Measurements from ENCODE around the gene MED12L. TPM values are rescaled to one million over a fixed set of nuclear protein-coding genes. Genes with fewer than 3 reads are reported as not detected.

MED12L gene
- total RNA-seq, 2 experiments from 2014 or later: 12.6 to 32.7 TPM

- no peak overlapping the region for H3K4me2 ChIP-seq (ENCODE audit: low read length)
- POLR2A ChIA-PET: interaction anchor here (0.6 to 1.4 kb wide), 3 partner anchors 10 to 58 kb away, joined by 3 to 5 read pairs (median 4); no protein-coding TSS in a partner anchor
- H3K4me3 ChIP-seq (ENCODE audit: low read depth, low read length, poor library complexity, severe bottlenecking): no peak overlapping the region
- no peak for DNase-seq (ENCODE audit: low spot score)
- no TSS peak for BruUV-seq (replicated peaks)
- TF ChIP-seq EZH2phosphoT487 (IDR thresholded peaks at IDR 0.05; ENCODE audit: borderline replicate concordance, low read depth, low read length): no peak
- TF ChIP-seq, protein P1, sequence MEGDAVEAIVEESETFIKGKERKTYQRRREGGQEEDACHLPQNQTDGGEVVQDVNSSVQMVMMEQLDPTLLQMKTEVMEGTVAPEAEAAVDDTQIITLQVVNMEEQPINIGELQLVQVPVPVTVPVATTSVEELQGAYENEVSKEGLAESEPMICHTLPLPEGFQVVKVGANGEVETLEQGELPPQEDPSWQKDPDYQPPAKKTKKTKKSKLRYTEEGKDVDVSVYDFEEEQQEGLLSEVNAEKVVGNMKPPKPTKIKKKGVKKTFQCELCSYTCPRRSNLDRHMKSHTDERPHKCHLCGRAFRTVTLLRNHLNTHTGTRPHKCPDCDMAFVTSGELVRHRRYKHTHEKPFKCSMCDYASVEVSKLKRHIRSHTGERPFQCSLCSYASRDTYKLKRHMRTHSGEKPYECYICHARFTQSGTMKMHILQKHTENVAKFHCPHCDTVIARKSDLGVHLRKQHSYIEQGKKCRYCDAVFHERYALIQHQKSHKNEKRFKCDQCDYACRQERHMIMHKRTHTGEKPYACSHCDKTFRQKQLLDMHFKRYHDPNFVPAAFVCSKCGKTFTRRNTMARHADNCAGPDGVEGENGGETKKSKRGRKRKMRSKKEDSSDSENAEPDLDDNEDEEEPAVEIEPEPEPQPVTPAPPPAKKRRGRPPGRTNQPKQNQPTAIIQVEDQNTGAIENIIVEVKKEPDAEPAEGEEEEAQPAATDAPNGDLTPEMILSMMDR (conservative IDR thresholded peaks at IDR 0.05; ENCODE audit: low read length): no peak
- CTCF ChIA-PET (ENCODE audit: unreplicated experiment): no interaction called here
- H3K9me3 ChIP-seq (ENCODE audit: low read length): no peaks in the 10 kb centered on the region
- peaks cover 5% of the 10 kb centered on the region; the same call in 1 of the 2 replicates for H4K20me1 ChIP-seq (ENCODE audit: insufficient read depth, low read length)
- H3K4me1 ChIP-seq (ENCODE audit: insufficient read depth, low read length, poor library complexity, severe bottlenecking): peaks cover 20% of the 10 kb centered on the region
- no peaks in the 10 kb centered on the region for H3K9me2 ChIP-seq (ENCODE audit: insufficient read depth, low read length)
- intact Hi-C loops (cut with micrococcal nuclease; ENCODE audit: unreplicated experiment): no loop called here
- no peaks in the 10 kb centered on the region for H3K79me2 ChIP-seq (ENCODE audit: insufficient read depth, low read depth, low read length)
- no peak overlapping the region for H3K27ac ChIP-seq (ENCODE audit: low read depth, low read length, poor library complexity, severe bottlenecking)
- H2AFZ ChIP-seq (ENCODE audit: low read length): no peak overlapping the region
- no peaks in the 10 kb centered on the region for H3K36me3 ChIP-seq (ENCODE audit: insufficient read depth, low read length)
Observed at GRCh38 chr3:151262871-151263525, 177.5 kb downstream of the MED12L start.

DNA sequence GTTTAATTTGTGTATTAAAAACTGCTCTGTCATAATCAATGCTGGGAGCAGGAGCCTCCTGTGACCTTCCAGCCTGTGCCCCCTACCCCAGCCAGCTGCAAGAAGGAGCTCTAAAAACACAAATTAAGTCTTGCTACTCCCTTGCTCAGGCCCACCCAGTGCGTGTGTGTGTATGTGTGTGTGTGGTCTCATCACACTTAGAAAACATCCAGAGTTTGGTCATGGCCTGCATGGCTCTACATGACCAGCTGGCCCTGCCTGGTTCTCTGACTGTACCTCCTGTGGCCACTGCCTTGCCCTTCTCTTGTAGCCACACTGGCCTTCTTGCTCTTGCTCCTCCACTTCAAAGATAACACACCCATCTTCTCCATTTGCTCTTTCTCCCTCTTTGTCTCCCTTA, 179.1 kb downstream of the MED12L start:
- Histone ChIP-seq H2AFZ (ENCODE audit: low read length) (no peak overlapping the region), H3K4me2 (ENCODE audit: low read length) (no peak overlapping the region), H3K79me2 (ENCODE audit: insufficient read depth, low read depth, low read length) (no peaks in the 10 kb centered on the region), H3K4me1 (ENCODE audit: insufficient read depth, low read length, poor library complexity, severe bottlenecking) (peaks cover 20% of the 10 kb centered on the region), H3K36me3 (ENCODE audit: insufficient read depth, low read length) (no peaks in the 10 kb centered on the region), H4K20me1 (ENCODE audit: insufficient read depth, low read length) (peaks cover 5% of the 10 kb centered on the region; the same call in 1 of the 2 replicates), H3K9me3 (ENCODE audit: low read length) (no peaks in the 10 kb centered on the region), H3K27ac (ENCODE audit: low read depth, low read length, poor library complexity, severe bottlenecking) (no peak overlapping the region), H3K4me3 (ENCODE audit: low read depth, low read length, poor library complexity, severe bottlenecking) (no peak overlapping the region), H3K9me2 (ENCODE audit: insufficient read depth, low read length) (no peaks in the 10 kb centered on the region)
- TF ChIP-seq, protein P1 (conservative IDR thresholded peaks at IDR 0.05; ENCODE audit: low read length): no peak
- no peak for TF ChIP-seq EZH2phosphoT487 (IDR thresholded peaks at IDR 0.05; ENCODE audit: borderline replicate concordance, low read depth, low read length)
- BruUV-seq (replicated peaks): no TSS peak
- intact Hi-C loops (cut with micrococcal nuclease; ENCODE audit: unreplicated experiment): no loop called here
- POLR2A ChIA-PET: no interaction called here
- CTCF ChIA-PET (ENCODE audit: unreplicated experiment): no interaction called here
- DNase-seq (ENCODE audit: low spot score): no peak

DNA sequence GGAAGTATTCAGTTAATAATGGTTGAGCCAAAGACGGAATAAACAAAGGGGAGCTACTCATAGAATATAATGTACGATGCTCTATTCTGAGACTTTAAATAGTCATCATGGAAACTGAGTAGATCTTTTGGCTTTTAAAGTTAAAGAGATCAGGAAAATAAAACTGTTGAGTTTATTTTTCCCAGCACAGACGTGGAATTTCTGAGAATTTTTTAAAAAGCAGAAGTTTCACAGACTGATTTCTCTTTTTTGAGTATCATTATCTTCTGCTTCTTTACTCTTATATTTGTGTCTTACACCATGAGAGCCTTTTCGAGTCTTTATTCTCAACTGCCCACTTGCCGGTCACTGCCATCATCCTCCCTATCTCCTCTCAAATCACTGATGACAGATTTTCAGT, 179.7 kb downstream of the MED12L start:
- ChIA-PET POLR2A (interaction anchor here (0.6 to 3.1 kb wide), 5 partner anchors 11 to 37 kb away, joined by 3 to 9 read pairs (median 4); partner anchors contain the start of gene P2RY14), CTCF (ENCODE audit: unreplicated experiment) (no interaction called here)
- no peak overlapping the region for H2AFZ ChIP-seq (ENCODE audit: low read length)
- H3K36me3 ChIP-seq (ENCODE audit: insufficient read depth, low read length): no peaks in the 10 kb centered on the region
- H3K9me3 ChIP-seq (ENCODE audit: low read length): no peaks in the 10 kb centered on the region
- BruUV-seq (replicated peaks): no TSS peak
- TF ChIP-seq, protein P1 (conservative IDR thresholded peaks at IDR 0.05; ENCODE audit: low read length): no peak
- TF ChIP-seq EZH2phosphoT487 (IDR thresholded peaks at IDR 0.05; ENCODE audit: borderline replicate concordance, low read depth, low read length): no peak
- no peak for DNase-seq (ENCODE audit: low spot score)
- H4K20me1 ChIP-seq (ENCODE audit: insufficient read depth, low read length): peaks cover 5% of the 10 kb centered on the region; the same call in 1 of the 2 replicates
- intact Hi-C loops (cut with micrococcal nuclease; ENCODE audit: unreplicated experiment): no loop called here
- H3K4me2 ChIP-seq (ENCODE audit: low read length): peak overlapping the region; percentile 54
- H3K9me2 ChIP-seq (ENCODE audit: insufficient read depth, low read length): no peaks in the 10 kb centered on the region
- peaks cover 20% of the 10 kb centered on the region for H3K4me1 ChIP-seq (ENCODE audit: insufficient read depth, low read length, poor library complexity, severe bottlenecking)
- no peak overlapping the region for H3K4me3 ChIP-seq (ENCODE audit: low read depth, low read length, poor library complexity, severe bottlenecking)
- H3K79me2 ChIP-seq (ENCODE audit: insufficient read depth, low read depth, low read length): no peaks in the 10 kb centered on the region
- no peak overlapping the region for H3K27ac ChIP-seq (ENCODE audit: low read depth, low read length, poor library complexity, severe bottlenecking)

All from OCI-LY7 (cell line).